ENCODE data around the gene AATK.

Gene AATK

GRCh38 chr17:81187586-81188490 lies 21.8 kb upstream of the AATK start:
- TF ChIP-seq CTCF (IDR thresholded peaks at IDR 0.05; ENCODE audit: extremely low read depth, missing control alignments): no peak
- DNase-seq (ENCODE audit: low spot score): no peak

- DNase-seq (ENCODE audit: low spot score): no peak
- no peak for TF ChIP-seq CTCF (IDR thresholded peaks at IDR 0.05; ENCODE audit: extremely low read depth, missing control alignments)
Observed at GRCh38 chr17:81187120-81187519, 21.1 kb upstream of the AATK start.

GRCh38 chr17:81186203-81186602 lies 20.2 kb upstream of the AATK start:
- no peak for DNase-seq (ENCODE audit: low spot score)
- no peak for TF ChIP-seq CTCF (IDR thresholded peaks at IDR 0.05; ENCODE audit: extremely low read depth, missing control alignments)

GRCh38 chr17:81184555-81184954 lies 18.5 kb upstream of the AATK start:
- no peak for DNase-seq (ENCODE audit: low spot score)

GRCh38 chr17:81183807-81184206 lies 17.8 kb upstream of the AATK start:
- DNase-seq (ENCODE audit: low spot score): no peak
- no peak for TF ChIP-seq CTCF (IDR thresholded peaks at IDR 0.05; ENCODE audit: extremely low read depth, missing control alignments)

More at GRCh38 chr17:81184555-81184954, 18.5 kb upstream of the AATK start:
- TF ChIP-seq CTCF (IDR thresholded peaks at IDR 0.05; ENCODE audit: extremely low read depth, missing control alignments): no peak

GRCh38 chr17:81183316-81183715 lies 17.3 kb upstream of the AATK start:
- no peak for TF ChIP-seq CTCF (IDR thresholded peaks at IDR 0.05; ENCODE audit: extremely low read depth, missing control alignments)
- no peak for DNase-seq (ENCODE audit: low spot score)

- DNase-seq (ENCODE audit: low spot score): no peak
- no peak for TF ChIP-seq CTCF (IDR thresholded peaks at IDR 0.05; ENCODE audit: extremely low read depth, missing control alignments)
Observed at GRCh38 chr17:81182596-81182995, 16.6 kb upstream of the AATK start.

Measured in GM20000 (cell line).